HG02981 (cell line): ENCODE data around the gene RBMS3.
"Not testable (repeated sequence)": the region's sequence is repeated elsewhere in the genome, so short reads cannot be mapped to it uniquely, and the experiment has no call there.

Experiments used
- ATAC-seq: cut with Tn5 transposase; IDR thresholded peaks from one replicate; pipeline ENCODE4 v1.9.1; 2021; ENCODE audit warnings: mild to moderate bottlenecking, moderate library complexity; ENCODE audit not compliant: unreplicated experiment

Gene RBMS3

GRCh38 chr3:29972320-29972993 lies 691.6 kb downstream of the RBMS3 start:
- no peak for ATAC-seq

GRCh38 chr3:29973763-29974162 lies 692.9 kb downstream of the RBMS3 start:
- no peak for ATAC-seq

GRCh38 chr3:29976871-29977270 lies 696.0 kb downstream of the RBMS3 start:
- no peak for ATAC-seq

- ATAC-seq = no peak
Observed at GRCh38 chr3:29977360-29977759, 696.5 kb downstream of the RBMS3 start.

GRCh38 chr3:29978036-29978435 lies 697.2 kb downstream of the RBMS3 start:
- ATAC-seq = no peak

- no peak for ATAC-seq
Observed at GRCh38 chr3:29991198-29991597, 710.3 kb downstream of the RBMS3 start.

GRCh38 chr3:30002797-30003196 lies 721.9 kb downstream of the RBMS3 start:
- ATAC-seq = no peak

- no peak for ATAC-seq
Observed at GRCh38 chr3:30003741-30004140, 722.9 kb downstream of the RBMS3 start.

GRCh38 chr3:30004481-30004880 lies 723.6 kb downstream of the RBMS3 start:
- ATAC-seq = no peak

GRCh38 chr3:30006111-30006510 lies 725.2 kb downstream of the RBMS3 start:
- ATAC-seq = no peak

GRCh38 chr3:30007668-30008067 lies 726.8 kb downstream of the RBMS3 start:
- ATAC-seq = no peak

- no peak for ATAC-seq
Observed at GRCh38 chr3:30011237-30011803, 730.4 kb downstream of the RBMS3 start.

GRCh38 chr3:30012941-30013543 lies 732.2 kb downstream of the RBMS3 start:
- ATAC-seq = peak; percentile 56

- ATAC-seq = no peak
Observed at GRCh38 chr3:30017901-30018300, 737.0 kb downstream of the RBMS3 start.

GRCh38 chr3:30020380-30020779 lies 739.5 kb downstream of the RBMS3 start:
- no peak for ATAC-seq

- ATAC-seq = no peak
Observed at GRCh38 chr3:30024466-30024865, 743.6 kb downstream of the RBMS3 start.

GRCh38 chr3:30026851-30027250 lies 746.0 kb downstream of the RBMS3 start:
- ATAC-seq = no peak

GRCh38 chr3:30034246-30034991 lies 753.5 kb downstream of the RBMS3 start:
- no peak for ATAC-seq

- no peak for ATAC-seq
Observed at GRCh38 chr3:30035935-30036567, 755.2 kb downstream of the RBMS3 start.

- no peak for ATAC-seq
Observed at GRCh38 chr3:30040126-30040525, 759.3 kb downstream of the RBMS3 start.

- ATAC-seq = not testable (repeated sequence)
Observed at GRCh38 chr3:30041481-30041880, 760.6 kb downstream of the RBMS3 start.
